CD4-positive, alpha-beta T cell (primary cell): ENCODE results near the gene GPC6. TPM values are rescaled to one million over a fixed set of nuclear protein-coding genes. Genes with fewer than 3 reads are reported as not detected.
"Not testable (repeated sequence)": the region's sequence is repeated elsewhere in the genome, so short reads cannot be mapped to it uniquely, and the experiment has no call there.

Source experiments
- ATAC-seq: fragments of 200-7000 bp; cut with Tn5 transposase; one replicate; pipeline ENCODE4 v1.10.0; 2022; ENCODE audit warnings: mild to moderate bottlenecking; ENCODE audit not compliant: poor library complexity
- CTCF ChIA-PET: fragments of 350-600 bp; sonication (Branson Sonifier 250); formaldehyde crosslinking; loops from one replicate; lab custom pipeline; 2021; ENCODE audit warnings: antibody characterized with exemption, inconsistent platforms; lab: Charles Lee
- POLR2A ChIA-PET: fragments of 350-600 bp; sonication (Branson Sonifier 250); formaldehyde crosslinking; loops from one replicate; lab custom pipeline; 2021; ENCODE audit warnings: antibody characterized with exemption, inconsistent platforms; lab: Charles Lee
- DNase-seq, 14 experiments: peaks; one replicate each; pipeline ENCODE4 v3.0.0-alpha.2; 2013 to 2020; ENCODE audit warnings: mixed read lengths in 2 of 14
- H3K27ac ChIP-seq, 2 donors: one replicate each; pipeline versions ENCODE4 v1.5.1 to v1.7.0; 2013; ENCODE audit warnings: low read length in 2 of 2, low read depth in 1 of 2, mild to moderate bottlenecking in 1 of 2
- H3K27me3 ChIP-seq, 2 experiments: 1 replicate in 1 of 2; 2 replicates in 1 of 2; pipeline versions ENCODE4 v1.6.1 to v1.7.0; 2013; ENCODE audit warnings: low read length in 2 of 2, control low read depth in 1 of 2, mild to moderate bottlenecking in 1 of 2, moderate library complexity in 1 of 2; ENCODE audit not compliant: insufficient read depth in 2 of 2, control insufficient read depth in 1 of 2
- H3K36me3 ChIP-seq: one replicate; pipeline ENCODE4 v1.6.1; 2013; ENCODE audit warnings: low read length, control low read depth; ENCODE audit not compliant: insufficient read depth
- H3K4me1 ChIP-seq: one replicate; pipeline ENCODE4 v1.6.1; 2013; ENCODE audit warnings: low read length, control low read depth; ENCODE audit not compliant: insufficient read depth
- H3K4me3 ChIP-seq: one replicate; pipeline ENCODE4 v1.5.1; 2013; ENCODE audit warnings: mild to moderate bottlenecking, low read length, moderate library complexity
- H3K9me3 ChIP-seq, 2 experiments: 1 replicate in 1 of 2; 2 replicates in 1 of 2; pipeline versions ENCODE4 v1.6.1 to v1.7.0; 2013; ENCODE audit warnings: low read length in 2 of 2, mild to moderate bottlenecking in 2 of 2, control low read depth in 1 of 2, moderate library complexity in 1 of 2; ENCODE audit not compliant: control insufficient read depth in 1 of 2, insufficient read depth in 1 of 2
- H3K27ac Mint-ChIP-seq: one replicate; pipeline ENCODE4 v1.8.0; 2020; ENCODE audit warnings: mixed read lengths
- H3K27me3 Mint-ChIP-seq: one replicate; pipeline ENCODE4 v1.8.0; 2021; ENCODE audit warnings: mixed read lengths
- H3K36me3 Mint-ChIP-seq: one replicate; pipeline ENCODE4 v1.8.0; 2021; ENCODE audit warnings: low read depth, mixed read lengths
- H3K4me1 Mint-ChIP-seq: one replicate; pipeline ENCODE4 v1.8.0; 2021; ENCODE audit warnings: low read depth, mixed read lengths
- H3K4me3 Mint-ChIP-seq: one replicate; pipeline ENCODE4 v1.8.0; 2020; ENCODE audit warnings: mild to moderate bottlenecking, mixed read lengths
- H3K9me3 Mint-ChIP-seq: one replicate; pipeline ENCODE4 v1.8.0; 2020; ENCODE audit warnings: mixed read lengths
- CTCF ChIP-seq: fragments of 200-600 bp; IDR thresholded peaks from one replicate; pipeline ENCODE4 v1.8.0; 2022; ENCODE audit warnings: antibody characterized with exemption, mild to moderate bottlenecking
- intact Hi-C, 2 experiments: fragments of 100-400 bp; cut with DNase I in 1 of 2; cut with micrococcal nuclease in 1 of 2; formaldehyde crosslinking; loops; one replicate each; pipeline versions ENCODE4 v1.15.1 to v1.9.0; 2023 to 2025; cut with DNase I, micrococcal nuclease
- total RNA-seq, 174 experiments: library from RNA in 2 of 174; stranded (reverse) in 2 of 174; gene quantifications; one replicate each; pipeline ENCODE4 v1.2.3 and lab custom pipeline; 2021 to 2026

GPC6 gene
- total RNA-seq, 2 experiments from 2014 or later = not detected

DNA sequence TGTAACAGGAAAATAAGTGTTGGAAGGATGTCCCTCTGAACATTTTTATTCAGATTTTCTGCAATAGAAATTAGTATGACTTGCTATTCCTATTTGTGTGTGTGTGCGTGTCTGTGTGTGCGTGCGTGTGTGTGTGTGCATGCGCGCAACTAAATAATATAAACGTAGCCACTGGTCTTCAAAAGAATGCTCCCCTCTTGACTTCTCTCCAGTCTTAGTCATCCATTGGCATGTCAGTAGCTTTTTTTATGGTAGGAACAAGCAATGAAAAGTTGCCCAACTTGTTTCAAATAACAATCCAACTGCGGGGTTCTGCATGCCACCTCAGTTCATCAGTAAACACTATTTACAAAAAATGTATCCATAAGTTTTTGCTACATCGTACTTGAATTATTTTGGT, 249.6 kb downstream of the GPC6 start:
- Histone ChIP-seq H3K4me3 (no peak overlapping the region), H3K27ac (no peak overlapping the region), H3K27me3 (no peaks in the 10 kb centered on the region), H3K9me3 (peaks cover 0 to 19% of the 10 kb centered on the region in 2 experiments), H3K4me1 (no peaks in the 10 kb centered on the region), H3K36me3 (no peaks in the 10 kb centered on the region)
- Mint-ChIP-seq H3K27ac (no peak overlapping the region), H3K36me3 (no peaks in the 10 kb centered on the region), H3K27me3 (no peaks in the 10 kb centered on the region), H3K4me3 (no peak overlapping the region), H3K9me3 (peaks cover 4% of the 10 kb centered on the region), H3K4me1 (no peaks in the 10 kb centered on the region)
- no peak for ATAC-seq
- intact Hi-C loops = no loop called here
- DNase-seq = no peak
- CTCF ChIA-PET = no interaction called here
- TF ChIP-seq CTCF = no peak
- POLR2A ChIA-PET = no interaction called here

DNA sequence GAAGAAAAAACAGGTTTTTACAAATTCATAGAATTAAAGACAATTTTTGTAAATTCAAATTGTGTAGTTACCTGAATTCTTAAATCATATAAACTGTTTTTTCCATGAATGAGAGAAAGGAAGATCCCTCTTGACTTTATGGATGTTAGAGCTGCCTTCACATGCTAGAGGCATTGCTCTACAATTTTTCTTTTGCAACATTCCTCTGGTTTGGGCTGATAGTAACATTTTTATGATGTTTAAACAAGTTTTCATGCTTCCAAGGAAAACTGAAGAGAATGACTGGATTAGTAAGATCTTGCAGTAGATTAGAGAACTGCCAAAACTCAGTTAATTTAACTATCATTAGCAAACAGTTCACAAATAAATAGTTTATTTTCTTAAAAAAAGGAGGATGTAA, 250.6 kb downstream of the GPC6 start:
- ChIA-PET POLR2A (no interaction called here), CTCF (no interaction called here)
- Mint-ChIP-seq H3K27ac (no peak overlapping the region), H3K9me3 (no peaks in the 10 kb centered on the region), H3K4me1 (no peaks in the 10 kb centered on the region), H3K27me3 (no peaks in the 10 kb centered on the region), H3K4me3 (no peak overlapping the region), H3K36me3 (no peaks in the 10 kb centered on the region)
- Histone ChIP-seq H3K27me3 (no peaks in the 10 kb centered on the region), H3K4me3 (no peak overlapping the region), H3K36me3 (no peaks in the 10 kb centered on the region), H3K4me1 (no peaks in the 10 kb centered on the region), H3K9me3 (peaks cover 0 to 16% of the 10 kb centered on the region in 2 experiments), H3K27ac (no peak overlapping the region)
- no peak for DNase-seq
- intact Hi-C loops = no loop called here
- no peak for TF ChIP-seq CTCF
- ATAC-seq = no peak

GRCh38 chr13:93480553-93481106, 254.0 kb downstream of the GPC6 start:
- no peak overlapping the region for H3K27ac ChIP-seq
- ChIA-PET CTCF (no interaction called here), POLR2A (no interaction called here)
- Mint-ChIP-seq H3K4me3 (no peak overlapping the region), H3K4me1 (no peaks in the 10 kb centered on the region), H3K36me3 (no peaks in the 10 kb centered on the region), H3K27ac (no peak overlapping the region), H3K27me3 (no peaks in the 10 kb centered on the region), H3K9me3 (no peaks in the 10 kb centered on the region)
- H3K4me3 ChIP-seq = no peak overlapping the region
- no peak for DNase-seq
- no peak for TF ChIP-seq CTCF
- H3K36me3 ChIP-seq = no peaks in the 10 kb centered on the region
- no peaks in the 10 kb centered on the region for H3K9me3 ChIP-seq
- H3K27me3 ChIP-seq = no peaks in the 10 kb centered on the region
- H3K4me1 ChIP-seq = no peaks in the 10 kb centered on the region
- ATAC-seq = no peak
- intact Hi-C loops = no loop called here

- ATAC-seq, H3K27me3 ChIP-seq, H3K9me3 Mint-ChIP-seq, H3K27me3 Mint-ChIP-seq, H3K4me1 ChIP-seq, intact Hi-C loops, H3K4me3 ChIP-seq, H3K36me3 Mint-ChIP-seq, H3K27ac ChIP-seq, CTCF ChIA-PET, H3K4me1 Mint-ChIP-seq, H3K9me3 ChIP-seq, POLR2A ChIA-PET, H3K36me3 ChIP-seq, DNase-seq, H3K4me3 Mint-ChIP-seq, H3K27ac Mint-ChIP-seq: not testable (repeated sequence)
Measured at GRCh38 chr13:93496117-93496516, 269.5 kb downstream of the GPC6 start.
